CD1c-positive myeloid dendritic cell (primary cell): ENCODE results near the gene UST.
"Not testable (repeated sequence)": the region's sequence is repeated elsewhere in the genome, so short reads cannot be mapped to it uniquely, and the experiment has no call there.

Experiments used
- DNase-seq: peaks from one replicate; pipeline ENCODE4 v3.0.0-alpha.2; 2016; ENCODE audit errors: extremely low spot score

UST gene

GRCh38 chr6:148947621-148948444 lies 201.0 kb downstream of the UST start:
- peak; percentile 83 for DNase-seq

- no peak for DNase-seq
These were observed 204.8 kb downstream of the UST start for GRCh38 chr6:148951662-148952061.

GRCh38 chr6:148952147-148953035 lies 205.6 kb downstream of the UST start:
- DNase-seq = no peak

- DNase-seq = no peak
These were observed 207.6 kb downstream of the UST start for GRCh38 chr6:148954461-148954860.

- DNase-seq = no peak
These were observed 208.1 kb downstream of the UST start for GRCh38 chr6:148954934-148955333.

- DNase-seq = no peak
These were observed 208.6 kb downstream of the UST start for GRCh38 chr6:148955441-148955840.

GRCh38 chr6:148956163-148956562 lies 209.3 kb downstream of the UST start:
- not testable (repeated sequence) for DNase-seq

- DNase-seq = no peak
These were observed 210.9 kb downstream of the UST start for GRCh38 chr6:148957752-148958151.

GRCh38 chr6:148959008-148959407 lies 212.2 kb downstream of the UST start:
- DNase-seq = no peak

GRCh38 chr6:148959501-148959900 lies 212.7 kb downstream of the UST start:
- DNase-seq = no peak

- no peak for DNase-seq
These were observed 216.2 kb downstream of the UST start for GRCh38 chr6:148962854-148963515.

- DNase-seq = no peak
These were observed 216.9 kb downstream of the UST start for GRCh38 chr6:148963738-148964137.

- DNase-seq = no peak
These were observed 217.6 kb downstream of the UST start for GRCh38 chr6:148964467-148964866.

- no peak for DNase-seq
These were observed 218.5 kb downstream of the UST start for GRCh38 chr6:148965287-148965686.

- DNase-seq = no peak
These were observed 220.2 kb downstream of the UST start for GRCh38 chr6:148967011-148967520.

GRCh38 chr6:148967541-148967956 lies 220.7 kb downstream of the UST start:
- DNase-seq = no peak

GRCh38 chr6:148968771-148969602 lies 222.2 kb downstream of the UST start:
- no peak for DNase-seq

GRCh38 chr6:148969603-148970061 lies 222.8 kb downstream of the UST start:
- DNase-seq = no peak

GRCh38 chr6:148971031-148971927 lies 224.4 kb downstream of the UST start:
- DNase-seq = no peak

- DNase-seq = no peak
These were observed 225.7 kb downstream of the UST start for GRCh38 chr6:148972481-148972880.
